ENCODE results near the gene PARD3.

Gene PARD3

DNA sequence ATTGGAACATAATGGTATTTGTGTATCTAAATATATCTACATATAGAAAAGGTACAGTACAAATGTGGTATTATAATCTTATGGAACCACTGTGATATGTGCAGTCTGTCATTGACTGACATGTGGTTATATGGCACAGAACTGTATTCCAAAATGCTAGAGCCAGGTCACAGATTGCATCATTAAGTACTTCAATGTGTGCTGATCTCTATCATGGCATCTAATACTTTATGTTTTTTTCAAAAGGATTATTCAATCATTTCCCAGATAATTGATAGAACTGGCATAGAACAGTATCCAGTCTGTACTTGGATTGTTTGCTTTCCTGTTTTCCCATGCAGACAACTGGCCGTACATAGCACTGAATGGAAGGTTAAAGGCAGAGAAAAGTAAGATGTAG is 662.7 kb downstream of the PARD3 start:
- Histone ChIP-seq H3F3A (ENCODE audit: insufficient read depth) (no peaks in the 10 kb centered on the region), H3K4me3 (ENCODE audit: insufficient read depth, low read length, poor library complexity, severe bottlenecking) (no peak overlapping the region), H3K9ac (ENCODE audit: low read length) (no peak overlapping the region), H3K27ac (ENCODE audit: low read depth, low read length) (no peak overlapping the region), H3K27me3 (ENCODE audit: low read length) (no peaks in the 10 kb centered on the region), H3K79me2 (ENCODE audit: insufficient read depth, low read length) (no peaks in the 10 kb centered on the region), H3K9me3 (ENCODE audit: insufficient read depth, low read length) (no peaks in the 10 kb centered on the region), H3K9me2 (replicated peaks; ENCODE audit: insufficient read depth, low read length) (no peaks in the 10 kb centered on the region), H3K4me2 (ENCODE audit: low read depth, low read length, poor library complexity, severe bottlenecking) (no peak overlapping the region), H2AFZ (ENCODE audit: low read depth, low read length, severe bottlenecking) (no peak overlapping the region), H3K36me3 (ENCODE audit: low read length) (no peaks in the 10 kb centered on the region), H4K20me1 (ENCODE audit: low read depth, low read length) (no peaks in the 10 kb centered on the region)
- TF ChIP-seq CTCF (IDR thresholded peaks at IDR 0.05; ENCODE audit: insufficient read depth, low read length, poor library complexity, severe bottlenecking) (no peak), EZH2phosphoT487 (conservative IDR thresholded peaks at IDR 0.05; ENCODE audit: low read length) (no peak)

- Histone ChIP-seq H2AFZ (ENCODE audit: low read depth, low read length, severe bottlenecking) (no peak overlapping the region), H3K9me3 (ENCODE audit: insufficient read depth, low read length) (no peaks in the 10 kb centered on the region), H3K27ac (ENCODE audit: low read depth, low read length) (no peak overlapping the region), H3K9me2 (replicated peaks; ENCODE audit: insufficient read depth, low read length) (no peaks in the 10 kb centered on the region), H3K27me3 (ENCODE audit: low read length) (no peaks in the 10 kb centered on the region), H3K79me2 (ENCODE audit: insufficient read depth, low read length) (no peaks in the 10 kb centered on the region), H4K20me1 (ENCODE audit: low read depth, low read length) (no peaks in the 10 kb centered on the region), H3F3A (ENCODE audit: insufficient read depth) (no peaks in the 10 kb centered on the region), H3K36me3 (ENCODE audit: low read length) (no peaks in the 10 kb centered on the region), H3K4me3 (ENCODE audit: insufficient read depth, low read length, poor library complexity, severe bottlenecking) (no peak overlapping the region), H3K9ac (ENCODE audit: low read length) (no peak overlapping the region), H3K4me2 (ENCODE audit: low read depth, low read length, poor library complexity, severe bottlenecking) (no peak overlapping the region)
- TF ChIP-seq CTCF (IDR thresholded peaks at IDR 0.05; ENCODE audit: insufficient read depth, low read length, poor library complexity, severe bottlenecking): no peak
- TF ChIP-seq EZH2phosphoT487 (conservative IDR thresholded peaks at IDR 0.05; ENCODE audit: low read length): no peak
Measured at GRCh38 chr10:34151931-34152330, 663.2 kb downstream of the PARD3 start.

DNA sequence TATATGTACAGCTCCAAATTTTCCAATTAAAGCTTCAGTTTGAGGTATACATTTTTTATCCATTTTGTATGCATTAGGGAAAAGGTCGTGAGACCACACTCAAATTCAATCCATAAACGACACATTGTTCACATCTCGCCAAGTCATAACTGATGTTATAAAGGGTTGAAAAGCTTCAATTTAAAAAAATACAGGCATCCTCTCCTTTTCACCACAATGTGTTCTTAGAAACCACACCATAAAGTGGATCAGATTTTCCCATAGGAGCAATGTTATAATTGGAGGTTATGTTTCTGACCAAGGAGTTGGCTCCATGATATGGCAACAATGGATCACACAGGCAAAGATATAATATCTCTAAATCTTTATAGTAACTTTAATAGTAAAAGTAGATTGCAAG is 663.6 kb downstream of the PARD3 start:
- TF ChIP-seq CTCF (IDR thresholded peaks at IDR 0.05; ENCODE audit: insufficient read depth, low read length, poor library complexity, severe bottlenecking) (no peak), EZH2phosphoT487 (conservative IDR thresholded peaks at IDR 0.05; ENCODE audit: low read length) (no peak)

More for the DNA sequence above, 663.6 kb downstream of the PARD3 start:
- Histone ChIP-seq H4K20me1 (ENCODE audit: low read depth, low read length) (no peaks in the 10 kb centered on the region), H3K79me2 (ENCODE audit: insufficient read depth, low read length) (no peaks in the 10 kb centered on the region), H3K4me2 (ENCODE audit: low read depth, low read length, poor library complexity, severe bottlenecking) (no peak overlapping the region), H3K27me3 (ENCODE audit: low read length) (no peaks in the 10 kb centered on the region), H3K36me3 (ENCODE audit: low read length) (no peaks in the 10 kb centered on the region), H3F3A (ENCODE audit: insufficient read depth) (no peaks in the 10 kb centered on the region), H3K9ac (ENCODE audit: low read length) (no peak overlapping the region), H3K4me3 (ENCODE audit: insufficient read depth, low read length, poor library complexity, severe bottlenecking) (no peak overlapping the region), H3K9me3 (ENCODE audit: insufficient read depth, low read length) (no peaks in the 10 kb centered on the region), H3K27ac (ENCODE audit: low read depth, low read length) (no peak overlapping the region), H2AFZ (ENCODE audit: low read depth, low read length, severe bottlenecking) (no peak overlapping the region), H3K9me2 (replicated peaks; ENCODE audit: insufficient read depth, low read length) (no peaks in the 10 kb centered on the region)
